ENCODE measurements around the gene FYN.

The FYN gene

DNA sequence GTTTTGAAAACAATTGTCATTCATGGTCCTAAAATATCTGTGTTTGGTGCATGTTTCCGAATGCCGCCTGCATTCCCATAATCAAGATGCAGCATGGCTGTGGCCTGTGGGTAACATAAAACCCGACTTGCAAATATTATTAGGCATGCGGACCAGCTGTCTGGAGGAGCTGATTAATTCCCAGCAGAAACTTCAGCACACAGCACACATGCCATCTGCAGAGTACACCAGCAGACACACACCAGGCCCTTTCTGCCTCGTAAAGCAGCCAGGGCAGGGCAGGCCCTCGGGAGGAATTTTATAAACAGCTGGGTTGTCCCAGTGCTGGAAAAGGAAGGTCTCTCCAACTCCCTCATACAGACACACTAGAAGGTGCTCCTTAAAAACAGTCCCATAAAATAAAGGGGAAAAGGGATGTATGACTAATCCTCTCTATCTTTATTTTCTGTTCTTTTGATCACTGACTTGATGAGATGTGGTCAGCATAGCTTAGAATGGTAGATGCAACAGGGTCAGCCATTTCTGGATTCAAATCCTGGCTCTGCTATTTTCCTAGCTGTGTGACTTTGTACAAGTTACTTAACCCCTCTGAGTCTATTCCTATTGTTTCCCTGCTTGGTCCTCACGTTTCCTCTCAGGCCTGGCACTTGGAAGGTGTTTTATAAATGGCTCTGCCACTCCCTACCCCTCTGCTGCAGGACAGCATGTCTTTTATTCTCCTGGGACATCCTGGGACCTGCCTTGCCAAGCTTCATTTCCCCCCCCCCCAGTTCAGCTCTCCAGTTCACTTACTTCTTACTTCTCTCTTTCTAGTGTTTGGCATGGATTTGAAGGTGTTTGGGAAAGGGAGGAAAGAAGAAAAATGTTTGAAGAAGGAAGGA lies 181.7 kb downstream of the FYN start:
- no peaks in the 10 kb centered on the region for H3K27me3 ChIP-seq (ENCODE audit: control insufficient read depth, low read length)
- no peaks in the 10 kb centered on the region for H4K20me1 ChIP-seq (ENCODE audit: control insufficient read depth, insufficient read depth, low read depth, low read length)
- H3K4me3 ChIP-seq (ENCODE audit: low read length): no peak overlapping the region
- no peak overlapping the region for H3K27ac ChIP-seq (ENCODE audit: low read depth, low read length)
- no peaks in the 10 kb centered on the region; the same call in 1 of the 2 replicates for H3F3A ChIP-seq (ENCODE audit: control insufficient read depth, insufficient read depth)
- H3K9me2 ChIP-seq (replicated peaks; ENCODE audit: control insufficient read depth, low read length): no peaks in the 10 kb centered on the region
- no peaks in the 10 kb centered on the region for H3K79me2 ChIP-seq (ENCODE audit: control insufficient read depth, low read length)
- no peaks in the 10 kb centered on the region for H3K4me1 ChIP-seq (ENCODE audit: control insufficient read depth, low read length)
- H3K9me3 ChIP-seq (ENCODE audit: control insufficient read depth, insufficient read depth, low read length): no peaks in the 10 kb centered on the region
- no peaks in the 10 kb centered on the region for H3K36me3 ChIP-seq (ENCODE audit: control insufficient read depth, low read length)
- no peak overlapping the region for H3K4me2 ChIP-seq (ENCODE audit: low read length)
- TF ChIP-seq CTCF (IDR thresholded peaks at IDR 0.05; ENCODE audit: low read depth, low read length, poor library complexity, severe bottlenecking) (no peak), EZH2phosphoT487 (IDR thresholded peaks at IDR 0.05; ENCODE audit: borderline replicate concordance, low read length) (no peak)

DNA sequence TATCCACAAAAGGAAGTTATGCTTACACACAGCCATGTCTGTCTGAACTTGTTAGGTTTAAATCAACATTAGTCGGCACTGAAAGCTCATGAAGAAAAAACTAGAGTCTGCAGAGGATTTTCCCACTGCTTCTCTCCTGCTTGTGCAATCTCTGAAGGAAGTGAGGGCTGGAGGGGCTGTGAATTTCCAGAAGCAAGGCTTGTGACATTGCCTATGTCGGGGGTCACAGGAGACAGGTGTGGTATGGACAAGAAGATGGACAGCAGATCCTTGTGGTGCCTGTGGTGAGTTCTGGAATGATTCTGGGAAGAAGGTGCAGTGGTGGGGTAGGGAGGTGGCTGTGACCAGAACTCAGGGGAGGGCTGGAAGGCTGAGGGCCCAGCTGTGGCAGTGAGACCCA lies 183.3 kb downstream of the FYN start:
- no peaks in the 10 kb centered on the region for H3K9me2 ChIP-seq (replicated peaks; ENCODE audit: control insufficient read depth, low read length)
- no peaks in the 10 kb centered on the region for H3K79me2 ChIP-seq (ENCODE audit: control insufficient read depth, low read length)
- no peaks in the 10 kb centered on the region for H3K36me3 ChIP-seq (ENCODE audit: control insufficient read depth, low read length)
- no peaks in the 10 kb centered on the region for H3K9me3 ChIP-seq (ENCODE audit: control insufficient read depth, insufficient read depth, low read length)
- TF ChIP-seq CTCF (IDR thresholded peaks at IDR 0.05; ENCODE audit: low read depth, low read length, poor library complexity, severe bottlenecking) (no peak), EZH2phosphoT487 (IDR thresholded peaks at IDR 0.05; ENCODE audit: borderline replicate concordance, low read length) (no peak)
- no peak overlapping the region for H3K27ac ChIP-seq (ENCODE audit: low read depth, low read length)
- H3K4me1 ChIP-seq (ENCODE audit: control insufficient read depth, low read length): no peaks in the 10 kb centered on the region
- no peaks in the 10 kb centered on the region for H4K20me1 ChIP-seq (ENCODE audit: control insufficient read depth, insufficient read depth, low read depth, low read length)
- no peaks in the 10 kb centered on the region for H3F3A ChIP-seq (ENCODE audit: control insufficient read depth, insufficient read depth)
- no peak overlapping the region for H3K4me3 ChIP-seq (ENCODE audit: low read length)
- no peaks in the 10 kb centered on the region for H3K27me3 ChIP-seq (ENCODE audit: control insufficient read depth, low read length)
- H3K4me2 ChIP-seq (ENCODE audit: low read length): no peak overlapping the region

DNA sequence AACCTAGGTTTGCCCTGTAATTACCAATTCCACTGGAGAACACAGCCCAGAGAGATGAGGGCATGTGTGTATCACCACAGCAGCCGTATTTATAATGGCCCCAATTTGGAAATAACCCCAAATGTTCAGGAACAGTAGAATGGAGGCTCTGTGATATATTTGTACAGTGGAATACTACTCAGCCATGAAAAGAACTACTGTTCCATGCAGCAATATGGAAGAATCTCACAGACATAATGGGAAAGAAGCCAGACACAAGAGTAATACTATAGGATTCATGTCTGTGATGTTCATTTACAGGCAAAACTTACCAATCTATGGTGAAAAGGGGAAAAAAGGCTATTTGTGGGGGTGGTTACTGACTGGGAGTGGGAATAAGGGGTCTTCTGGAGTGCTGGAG lies 183.8 kb downstream of the FYN start:
- Histone ChIP-seq H3K9me2 (replicated peaks; ENCODE audit: control insufficient read depth, low read length) (no peaks in the 10 kb centered on the region), H3K79me2 (ENCODE audit: control insufficient read depth, low read length) (no peaks in the 10 kb centered on the region), H3K4me3 (ENCODE audit: low read length) (no peak overlapping the region), H3K27me3 (ENCODE audit: control insufficient read depth, low read length) (no peaks in the 10 kb centered on the region), H3K4me1 (ENCODE audit: control insufficient read depth, low read length) (no peaks in the 10 kb centered on the region), H3K27ac (ENCODE audit: low read depth, low read length) (no peak overlapping the region), H3K4me2 (ENCODE audit: low read length) (no peak overlapping the region), H3K36me3 (ENCODE audit: control insufficient read depth, low read length) (no peaks in the 10 kb centered on the region), H3K9me3 (ENCODE audit: control insufficient read depth, insufficient read depth, low read length) (no peaks in the 10 kb centered on the region), H4K20me1 (ENCODE audit: control insufficient read depth, insufficient read depth, low read depth, low read length) (no peaks in the 10 kb centered on the region), H3F3A (ENCODE audit: control insufficient read depth, insufficient read depth) (no peaks in the 10 kb centered on the region)
- TF ChIP-seq CTCF (IDR thresholded peaks at IDR 0.05; ENCODE audit: low read depth, low read length, poor library complexity, severe bottlenecking): no peak
- no peak for TF ChIP-seq EZH2phosphoT487 (IDR thresholded peaks at IDR 0.05; ENCODE audit: borderline replicate concordance, low read length)

All from DOHH2 (cell line).